HG02588 (cell line): ENCODE measurements around the gene NLGN1.
"Not testable (repeated sequence)": the region's sequence is repeated elsewhere in the genome, so short reads cannot be mapped to it uniquely, and the experiment has no call there.

Experiments
- ATAC-seq: cut with Tn5 transposase; IDR thresholded peaks from one replicate; pipeline ENCODE4 v1.9.1; 2021; ENCODE audit warnings: mild to moderate bottlenecking, moderate library complexity; ENCODE audit not compliant: unreplicated experiment

NLGN1 gene

GRCh38 chr3:174202116-174202515 lies 804.6 kb downstream of the NLGN1 start:
- no peak for ATAC-seq

GRCh38 chr3:174202561-174202960 lies 805.0 kb downstream of the NLGN1 start:
- no peak for ATAC-seq

- no peak for ATAC-seq
These were observed 807.2 kb downstream of the NLGN1 start for GRCh38 chr3:174204765-174205164.

DNA sequence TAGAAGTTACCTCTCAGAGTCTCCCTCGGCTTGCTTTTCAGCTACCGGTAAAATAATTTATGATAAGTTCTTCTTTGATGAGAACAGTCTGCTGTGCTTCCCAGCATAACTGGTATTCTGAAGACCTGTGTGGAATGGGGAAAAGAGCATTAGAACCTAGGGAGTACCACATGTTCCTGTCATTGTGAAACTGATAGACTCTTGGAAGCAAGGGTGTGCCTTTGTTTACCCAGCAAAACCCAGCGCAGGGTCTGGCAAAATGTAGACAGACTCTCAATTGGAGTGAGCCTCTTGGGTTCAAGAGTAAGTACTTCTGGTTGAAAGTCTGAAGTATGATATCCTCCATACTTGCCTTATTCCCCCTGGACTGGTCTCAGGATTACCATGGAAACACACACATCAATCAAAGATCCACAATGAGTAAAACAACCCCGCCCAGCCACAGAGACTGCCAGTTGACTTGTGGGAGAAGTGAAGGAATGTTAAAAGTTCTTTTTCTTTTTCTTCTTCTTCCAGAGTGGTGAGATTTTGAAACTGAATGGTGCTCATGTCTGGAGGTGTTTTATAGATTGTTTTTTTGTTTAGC lies 809.2 kb downstream of the NLGN1 start:
- no peak for ATAC-seq

GRCh38 chr3:174208161-174208560 lies 810.6 kb downstream of the NLGN1 start:
- ATAC-seq: no peak

GRCh38 chr3:174211896-174212295 lies 814.4 kb downstream of the NLGN1 start:
- ATAC-seq: not testable (repeated sequence)

DNA sequence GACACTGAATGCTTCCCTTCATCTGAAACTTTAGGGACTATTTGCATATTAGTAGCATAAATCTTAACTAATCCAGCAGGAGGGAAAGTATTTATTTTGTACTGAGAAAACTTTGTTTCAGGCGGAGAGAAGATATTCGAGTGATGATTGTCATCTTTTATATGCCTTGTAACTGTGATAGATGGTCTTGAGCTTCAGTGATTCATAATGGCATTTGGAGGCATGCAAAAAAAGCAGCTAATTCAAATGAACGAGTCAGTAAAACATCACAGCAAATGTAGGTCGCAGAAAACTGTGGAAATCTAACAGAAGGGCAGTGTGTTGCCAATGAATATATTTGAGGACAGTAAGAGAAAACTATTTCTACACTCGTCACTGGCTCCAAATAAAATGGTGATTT lies 817.9 kb downstream of the NLGN1 start:
- ATAC-seq: no peak

DNA sequence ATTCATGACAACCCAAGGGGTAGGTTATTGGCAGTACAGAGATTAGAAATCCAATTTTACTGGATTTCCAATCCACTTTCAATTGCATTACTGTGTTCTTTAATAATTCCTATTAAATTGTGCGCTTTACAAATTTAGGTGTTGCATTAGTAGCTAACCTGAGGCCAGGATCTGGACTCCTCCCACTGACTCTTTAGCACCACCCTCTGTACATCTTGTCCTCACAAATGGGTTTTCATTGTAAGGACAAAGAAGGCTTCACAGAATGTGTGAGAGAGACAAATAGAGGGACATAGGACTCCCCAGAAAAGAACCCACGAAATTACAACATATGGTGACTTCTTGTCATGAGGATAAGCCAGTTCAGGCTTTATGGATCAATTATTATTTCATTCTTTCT lies 818.5 kb downstream of the NLGN1 start:
- no peak for ATAC-seq

DNA sequence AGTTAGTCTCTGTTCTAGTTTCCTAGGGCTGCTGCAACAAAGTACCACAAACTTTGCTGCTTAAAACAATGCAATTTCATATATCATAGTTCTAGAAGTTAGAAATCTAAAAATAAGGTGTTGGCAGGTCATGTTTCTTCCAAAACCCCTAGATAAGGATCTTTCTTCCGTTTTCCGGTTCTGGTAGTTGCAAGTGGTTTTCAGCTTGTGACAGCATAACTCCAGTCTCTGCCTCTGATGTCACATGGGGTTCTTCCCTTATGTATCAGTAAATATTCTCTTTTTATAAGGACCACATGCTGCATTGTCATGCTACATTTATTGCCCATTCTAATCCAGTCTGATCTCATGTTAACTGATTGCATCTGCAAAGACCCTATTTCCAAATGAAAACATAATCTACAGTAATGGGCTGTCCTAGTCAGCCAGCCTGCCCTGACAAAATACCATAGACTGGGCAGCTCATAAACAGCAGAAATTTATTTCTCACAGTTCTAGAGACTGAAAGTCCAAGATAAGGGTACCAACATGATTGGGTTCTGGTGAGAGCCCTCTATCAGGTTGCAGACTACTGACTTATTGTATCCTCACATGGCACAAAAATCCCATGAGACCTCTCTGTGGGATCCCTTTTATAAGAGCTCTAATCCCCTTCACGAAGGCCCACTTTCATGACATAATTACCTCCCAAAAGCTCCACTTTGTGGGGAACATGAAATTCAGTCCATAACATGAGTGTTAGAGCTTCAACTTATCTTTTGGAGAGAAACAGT lies 819.6 kb downstream of the NLGN1 start:
- ATAC-seq: no peak

DNA sequence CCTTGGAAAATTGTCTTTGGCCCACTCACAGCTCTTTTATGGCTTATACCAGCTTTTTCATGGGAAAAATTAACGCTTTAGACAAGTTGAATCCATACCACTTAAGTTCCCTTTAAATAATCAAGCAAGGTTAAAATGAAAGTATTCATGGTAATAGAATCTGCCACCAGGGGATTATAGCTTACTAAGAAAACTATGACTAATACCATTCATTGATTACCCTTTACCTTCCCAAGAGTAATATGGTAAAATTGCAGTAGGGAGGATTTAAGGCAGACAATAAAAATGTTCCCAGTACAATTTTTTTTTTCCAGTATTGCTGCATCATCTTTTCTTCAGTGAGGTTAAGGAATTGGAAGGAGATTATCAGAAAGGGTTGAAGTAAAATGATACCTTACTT lies 820.5 kb downstream of the NLGN1 start:
- no peak for ATAC-seq

DNA sequence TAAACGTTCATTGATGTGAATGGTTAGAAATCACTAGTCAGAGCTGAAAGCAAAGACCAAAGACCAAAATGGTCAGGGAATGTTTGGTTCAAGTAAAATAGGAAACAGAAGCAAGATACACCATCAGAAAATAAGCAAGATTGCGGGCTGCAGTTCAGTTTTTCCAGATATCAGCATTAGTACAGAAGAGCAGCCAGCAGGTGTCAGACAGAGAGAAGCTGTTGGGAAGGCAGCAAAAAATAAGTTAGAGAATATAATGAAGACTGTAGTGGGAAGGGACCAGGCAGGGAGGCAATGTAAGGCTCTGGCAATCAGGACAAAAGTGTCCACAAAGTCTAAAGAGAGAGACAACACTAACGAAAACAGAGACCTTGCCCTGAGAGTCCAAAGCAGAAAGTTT lies 822.2 kb downstream of the NLGN1 start:
- ATAC-seq: no peak

- no peak for ATAC-seq
These were observed 823.4 kb downstream of the NLGN1 start for GRCh38 chr3:174220775-174221554.

GRCh38 chr3:174223042-174223441 lies 825.5 kb downstream of the NLGN1 start:
- no peak for ATAC-seq

GRCh38 chr3:174223626-174224025 lies 826.1 kb downstream of the NLGN1 start:
- ATAC-seq: no peak

- no peak for ATAC-seq
These were observed 832.4 kb downstream of the NLGN1 start for GRCh38 chr3:174229916-174230315.

DNA sequence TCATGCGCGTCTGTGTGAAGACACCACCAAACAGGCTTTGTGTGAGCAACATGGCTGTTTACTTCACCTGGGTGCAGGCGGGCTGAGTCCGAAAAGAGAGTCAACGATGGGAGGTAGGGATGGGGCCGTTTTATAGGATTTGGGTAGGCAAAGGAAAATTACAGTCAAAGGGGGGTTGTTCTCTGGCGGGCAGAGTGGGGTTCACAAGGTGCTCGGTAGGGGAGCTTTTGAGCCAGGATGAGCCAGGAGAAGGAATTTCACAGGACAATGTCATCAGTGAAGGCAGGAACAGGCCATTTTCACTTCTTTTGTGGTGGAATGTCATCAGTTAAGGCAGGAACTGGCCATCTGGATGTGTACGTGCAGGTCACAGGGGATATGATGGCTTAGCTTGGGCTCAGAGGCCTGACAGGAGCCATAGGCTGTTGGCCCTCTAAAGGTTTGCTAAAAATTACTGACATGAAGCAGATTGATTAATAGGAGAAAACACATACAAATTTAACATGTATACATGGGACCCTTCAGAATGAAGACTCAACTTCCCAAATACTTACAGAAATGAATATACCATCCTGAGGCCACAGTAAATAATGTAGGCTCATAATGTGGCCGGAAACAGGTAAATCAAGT lies 834.6 kb downstream of the NLGN1 start:
- ATAC-seq: not testable (repeated sequence)

- no peak for ATAC-seq
These were observed 835.3 kb downstream of the NLGN1 start for GRCh38 chr3:174232658-174233429.

GRCh38 chr3:174233511-174233910 lies 836.0 kb downstream of the NLGN1 start:
- ATAC-seq: no peak

GRCh38 chr3:174242311-174243041 lies 844.9 kb downstream of the NLGN1 start:
- ATAC-seq: no peak

DNA sequence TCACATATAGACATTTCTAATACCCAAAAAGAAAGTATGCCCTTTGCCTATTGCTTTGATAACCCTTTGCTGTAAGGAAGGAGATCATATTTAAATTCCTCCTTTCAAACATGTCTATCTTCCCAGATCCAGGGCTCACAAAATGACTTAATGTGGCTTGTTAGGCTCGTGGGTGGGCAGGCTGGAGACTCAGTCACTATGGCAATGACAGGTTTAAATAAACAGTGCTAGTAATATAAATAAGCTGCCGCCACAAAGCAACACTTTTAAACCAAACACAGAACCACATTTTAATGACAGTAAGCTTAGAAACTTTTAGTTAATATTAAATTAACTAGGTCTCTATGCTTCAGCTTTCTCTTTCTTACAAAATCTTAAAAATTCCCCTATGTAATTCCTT lies 845.6 kb downstream of the NLGN1 start:
- ATAC-seq: no peak
